Epithelial cell of proximal tubule (primary cell): ENCODE data around the gene VKORC1. TPM values are rescaled to one million over a fixed set of nuclear protein-coding genes. Genes with fewer than 3 reads are reported as not detected.

ENCODE experiments used
- DNase-seq: peaks from one replicate; pipeline ENCODE4 v3.0.0-alpha.2; 2011; ENCODE audit warnings: low read depth
- H3K4me3 ChIP-seq: 2 replicates; pipeline ENCODE4 v1.5.1; 2011; ENCODE audit warnings: low read depth, mild to moderate bottlenecking, low read length
- total RNA-seq: library from RNA; depleted of rRNA; stranded (reverse); fragments of >200 nt; gene quantifications from 2 replicates; pipeline ENCODE4 v1.2.3, GENCODE V29; 2015
- TF ChIP-seq, protein P1 (sequence below): conservative IDR thresholded peaks from 2 replicates; pipeline ENCODE4 v1.5.1; 2012; ENCODE audit warnings: low read depth, mild to moderate bottlenecking, low read length

VKORC1 gene
- total RNA-seq, 1 donor from 2014 or later = 214 TPM

GRCh38 chr16:31055613-31056012 is 39.0 kb downstream of the VKORC1 start:
- no peak for DNase-seq
- TF ChIP-seq, protein P1, sequence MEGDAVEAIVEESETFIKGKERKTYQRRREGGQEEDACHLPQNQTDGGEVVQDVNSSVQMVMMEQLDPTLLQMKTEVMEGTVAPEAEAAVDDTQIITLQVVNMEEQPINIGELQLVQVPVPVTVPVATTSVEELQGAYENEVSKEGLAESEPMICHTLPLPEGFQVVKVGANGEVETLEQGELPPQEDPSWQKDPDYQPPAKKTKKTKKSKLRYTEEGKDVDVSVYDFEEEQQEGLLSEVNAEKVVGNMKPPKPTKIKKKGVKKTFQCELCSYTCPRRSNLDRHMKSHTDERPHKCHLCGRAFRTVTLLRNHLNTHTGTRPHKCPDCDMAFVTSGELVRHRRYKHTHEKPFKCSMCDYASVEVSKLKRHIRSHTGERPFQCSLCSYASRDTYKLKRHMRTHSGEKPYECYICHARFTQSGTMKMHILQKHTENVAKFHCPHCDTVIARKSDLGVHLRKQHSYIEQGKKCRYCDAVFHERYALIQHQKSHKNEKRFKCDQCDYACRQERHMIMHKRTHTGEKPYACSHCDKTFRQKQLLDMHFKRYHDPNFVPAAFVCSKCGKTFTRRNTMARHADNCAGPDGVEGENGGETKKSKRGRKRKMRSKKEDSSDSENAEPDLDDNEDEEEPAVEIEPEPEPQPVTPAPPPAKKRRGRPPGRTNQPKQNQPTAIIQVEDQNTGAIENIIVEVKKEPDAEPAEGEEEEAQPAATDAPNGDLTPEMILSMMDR = no peak
- no peak overlapping the region for H3K4me3 ChIP-seq

DNA sequence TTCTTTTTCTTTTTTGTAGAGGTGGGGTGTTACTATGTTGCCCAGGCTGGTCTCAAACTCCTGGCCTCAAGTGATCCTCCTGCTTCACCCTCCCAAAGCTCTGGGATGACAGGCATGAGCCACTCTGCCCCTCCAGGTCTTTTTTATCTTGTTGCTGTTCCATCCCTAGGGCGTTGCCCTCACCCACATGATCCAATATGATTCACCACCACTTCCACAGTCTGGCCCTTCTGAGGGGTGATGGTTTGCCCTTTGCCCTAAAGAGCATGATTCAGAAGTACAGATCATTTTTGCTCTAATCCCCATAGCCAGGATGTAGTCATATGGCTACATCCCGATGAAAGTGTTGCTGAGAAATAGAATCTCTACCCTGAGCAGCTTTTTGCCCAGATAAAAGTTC is 42.5 kb downstream of the VKORC1 start:
- TF ChIP-seq, protein P1 = no peak
- no peak overlapping the region for H3K4me3 ChIP-seq
- peak; percentile 84 for DNase-seq

- DNase-seq = no peak
- TF ChIP-seq, protein P1 = no peak
- no peak overlapping the region for H3K4me3 ChIP-seq
Observed at GRCh38 chr16:31050280-31051030, 44.1 kb downstream of the VKORC1 start.

- no peak for DNase-seq
- no peak overlapping the region for H3K4me3 ChIP-seq
- TF ChIP-seq, protein P1 = no peak
Observed at GRCh38 chr16:31043898-31044481, 50.6 kb downstream of the VKORC1 start.

GRCh38 chr16:31043352-31043751 is 51.2 kb downstream of the VKORC1 start:
- TF ChIP-seq, protein P1 = no peak
- no peak for DNase-seq
- H3K4me3 ChIP-seq = no peak overlapping the region

GRCh38 chr16:31042866-31043265 is 51.7 kb downstream of the VKORC1 start:
- H3K4me3 ChIP-seq = no peak overlapping the region
- DNase-seq = no peak
- TF ChIP-seq, protein P1 = no peak

Other genes with a start within 250 kb of the VKORC1 start
- gene BCL7C, start 200.7 kb downstream of the VKORC1 start, total RNA-seq = 57.6 and 79.1 TPM in 2 replicates
- gene CTF1, start 198.2 kb downstream of the VKORC1 start, total RNA-seq = 0.87 and 4.3 TPM in 2 replicates
- 35.6 and 65.3 TPM in 2 replicates for gene FBXL19, start 171.2 kb downstream of the VKORC1 start, total RNA-seq
- 10.4 and 37.6 TPM in 2 replicates for gene ORAI3, start 145.7 kb downstream of the VKORC1 start, total RNA-seq
- 4.7 and 5.5 TPM in 2 replicates for gene SETD1A, start 137.0 kb downstream of the VKORC1 start, total RNA-seq
- gene HSD3B7, start 109.6 kb downstream of the VKORC1 start, total RNA-seq = 22.9 and 24.2 TPM in 2 replicates
- 0.40 and 0.58 TPM in 2 replicates for gene STX1B, start 84.2 kb downstream of the VKORC1 start, total RNA-seq
- gene STX4, start 61.2 kb downstream of the VKORC1 start, total RNA-seq = 19.5 and 26.1 TPM in 2 replicates
- 11.1 and 18.3 TPM in 2 replicates for gene ZNF668, start 20.6 kb downstream of the VKORC1 start, total RNA-seq
- 12.7 and 13.5 TPM in 2 replicates for gene ZNF646, start 20.4 kb downstream of the VKORC1 start, total RNA-seq
- gene PRSS53, start 5.9 kb downstream of the VKORC1 start, total RNA-seq = 0.58 and 2.2 TPM in 2 replicates
- 78.2 and 80.3 TPM in 2 replicates for gene BCKDK, start 13.6 kb upstream of the VKORC1 start, total RNA-seq
- 38.3 and 43.7 TPM in 2 replicates for gene KAT8, start 22.9 kb upstream of the VKORC1 start, total RNA-seq
- gene PRSS8, start 40.9 kb upstream of the VKORC1 start, total RNA-seq = 27.4 and 53.6 TPM in 2 replicates
- 0.29 and 1.3 TPM in 2 replicates for gene PRSS36, start 55.3 kb upstream of the VKORC1 start, total RNA-seq
- gene FUS, start 85.3 kb upstream of the VKORC1 start, total RNA-seq = 67.2 and 83.8 TPM in 2 replicates
- 22.0 and 43.5 TPM in 2 replicates for gene PYCARD, start 108.0 kb upstream of the VKORC1 start, total RNA-seq
- not detected in 2 replicates for gene TRIM72, start 119.3 kb upstream of the VKORC1 start, total RNA-seq
- not detected in 2 replicates for gene PYDC1, start 122.3 kb upstream of the VKORC1 start, total RNA-seq
- gene ITGAM, start 165.2 kb upstream of the VKORC1 start, total RNA-seq = 0.06 and 0.72 TPM in 2 replicates